Astrocyte (in vitro differentiated cells and primary cell): ENCODE measurements around the gene LMTK2.

Experiments used
- EZH2 ChIP-seq: IDR thresholded peaks from 2 replicates; pipeline ENCODE4 v1.6.1; 2012; ENCODE audit warnings: mild to moderate bottlenecking, low read length, inconsistent platforms; ENCODE audit not compliant: insufficient read depth
- TF ChIP-seq, protein P1 (sequence below): IDR thresholded peaks from 2 replicates; pipeline ENCODE4 v1.5.1; 2011; ENCODE audit warnings: low read depth, mild to moderate bottlenecking, inconsistent platforms, low read length, moderate library complexity; ENCODE audit not compliant: insufficient read depth

DNA sequence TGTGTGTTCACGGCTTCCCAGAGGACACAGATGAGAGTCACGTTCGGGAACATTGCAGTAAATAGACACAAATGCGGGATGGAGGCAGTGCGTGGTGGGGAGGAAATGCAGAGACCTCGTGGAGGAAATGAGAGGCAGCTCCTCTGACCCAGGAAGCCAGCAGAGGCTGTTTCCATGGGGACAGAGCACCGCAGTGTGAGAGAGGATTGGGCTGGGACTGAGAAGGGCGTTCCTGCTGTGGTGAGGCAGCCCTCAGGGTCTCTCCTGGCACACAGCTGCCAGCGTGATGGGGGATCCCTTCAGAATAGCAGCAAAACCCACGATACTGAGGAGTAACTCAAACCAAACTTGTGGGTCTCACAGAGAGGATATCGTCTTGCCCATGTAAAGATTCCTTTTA lies 82.9 kb downstream of the LMTK2 start:
- TF ChIP-seq, protein P1, sequence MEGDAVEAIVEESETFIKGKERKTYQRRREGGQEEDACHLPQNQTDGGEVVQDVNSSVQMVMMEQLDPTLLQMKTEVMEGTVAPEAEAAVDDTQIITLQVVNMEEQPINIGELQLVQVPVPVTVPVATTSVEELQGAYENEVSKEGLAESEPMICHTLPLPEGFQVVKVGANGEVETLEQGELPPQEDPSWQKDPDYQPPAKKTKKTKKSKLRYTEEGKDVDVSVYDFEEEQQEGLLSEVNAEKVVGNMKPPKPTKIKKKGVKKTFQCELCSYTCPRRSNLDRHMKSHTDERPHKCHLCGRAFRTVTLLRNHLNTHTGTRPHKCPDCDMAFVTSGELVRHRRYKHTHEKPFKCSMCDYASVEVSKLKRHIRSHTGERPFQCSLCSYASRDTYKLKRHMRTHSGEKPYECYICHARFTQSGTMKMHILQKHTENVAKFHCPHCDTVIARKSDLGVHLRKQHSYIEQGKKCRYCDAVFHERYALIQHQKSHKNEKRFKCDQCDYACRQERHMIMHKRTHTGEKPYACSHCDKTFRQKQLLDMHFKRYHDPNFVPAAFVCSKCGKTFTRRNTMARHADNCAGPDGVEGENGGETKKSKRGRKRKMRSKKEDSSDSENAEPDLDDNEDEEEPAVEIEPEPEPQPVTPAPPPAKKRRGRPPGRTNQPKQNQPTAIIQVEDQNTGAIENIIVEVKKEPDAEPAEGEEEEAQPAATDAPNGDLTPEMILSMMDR, result no peak
- TF ChIP-seq EZH2, result no peak
